Measurements from ENCODE around the gene BRIP1. TPM values are rescaled to one million over a fixed set of nuclear protein-coding genes. Genes with fewer than 3 reads are reported as not detected.
"Not testable (repeated sequence)": the region's sequence is repeated elsewhere in the genome, so short reads cannot be mapped to it uniquely, and the experiment has no call there.

BRIP1 gene
- total RNA-seq, 1 donor from 2014 or later = 4.3 TPM

GRCh38 chr17:61672140-61672539 is 191.2 kb downstream of the BRIP1 start:
- Mint-ChIP-seq H3K9me3 (ENCODE audit: low read depth) (peaks cover 6% of the 10 kb centered on the region), H3K4me3 (ENCODE audit: unreplicated experiment) (no peak overlapping the region), H3K27ac (ENCODE audit: unreplicated experiment) (no peak overlapping the region), H3K27me3 (ENCODE audit: low read depth) (no peaks in the 10 kb centered on the region), H3K36me3 (ENCODE audit: low read depth) (no peaks in the 10 kb centered on the region), H3K4me1 (ENCODE audit: low read depth) (no peaks in the 10 kb centered on the region)
- no peak for TF ChIP-seq CTCF (IDR thresholded peaks at IDR 0.05)
- DNase-seq (ENCODE audit: low spot score) = no peak

GRCh38 chr17:61670691-61671090 is 192.6 kb downstream of the BRIP1 start:
- Mint-ChIP-seq H3K27me3 (ENCODE audit: low read depth) (no peaks in the 10 kb centered on the region), H3K4me3 (ENCODE audit: unreplicated experiment) (no peak overlapping the region), H3K27ac (ENCODE audit: unreplicated experiment) (no peak overlapping the region), H3K4me1 (ENCODE audit: low read depth) (no peaks in the 10 kb centered on the region), H3K9me3 (ENCODE audit: low read depth) (peaks cover 6% of the 10 kb centered on the region), H3K36me3 (ENCODE audit: low read depth) (no peaks in the 10 kb centered on the region)
- TF ChIP-seq CTCF (IDR thresholded peaks at IDR 0.05) = no peak
- DNase-seq (ENCODE audit: low spot score) = no peak

- H3K36me3 Mint-ChIP-seq (ENCODE audit: low read depth) = peaks cover 2% of the 10 kb centered on the region
- TF ChIP-seq CTCF (IDR thresholded peaks at IDR 0.05) = no peak
- H3K27me3 Mint-ChIP-seq (ENCODE audit: low read depth) = no peaks in the 10 kb centered on the region
- no peaks in the 10 kb centered on the region for H3K4me1 Mint-ChIP-seq (ENCODE audit: low read depth)
- DNase-seq (ENCODE audit: low spot score) = no peak
- no peak overlapping the region for H3K27ac Mint-ChIP-seq (ENCODE audit: unreplicated experiment)
- H3K4me3 Mint-ChIP-seq (ENCODE audit: unreplicated experiment) = no peak overlapping the region
- peaks cover 4% of the 10 kb centered on the region for H3K9me3 Mint-ChIP-seq (ENCODE audit: low read depth)
Measured at GRCh38 chr17:61669522-61669921, 193.8 kb downstream of the BRIP1 start.

- no peaks in the 10 kb centered on the region for H3K27me3 Mint-ChIP-seq (ENCODE audit: low read depth)
- no peak for TF ChIP-seq CTCF (IDR thresholded peaks at IDR 0.05)
- H3K36me3 Mint-ChIP-seq (ENCODE audit: low read depth) = peaks cover 2% of the 10 kb centered on the region
- no peak overlapping the region for H3K4me3 Mint-ChIP-seq (ENCODE audit: unreplicated experiment)
- H3K9me3 Mint-ChIP-seq (ENCODE audit: low read depth) = no peaks in the 10 kb centered on the region
- no peaks in the 10 kb centered on the region for H3K4me1 Mint-ChIP-seq (ENCODE audit: low read depth)
- no peak for DNase-seq (ENCODE audit: low spot score)
- no peak overlapping the region for H3K27ac Mint-ChIP-seq (ENCODE audit: unreplicated experiment)
Measured at GRCh38 chr17:61668486-61668885, 194.8 kb downstream of the BRIP1 start.

GRCh38 chr17:61666406-61667088 is 196.8 kb downstream of the BRIP1 start:
- H3K4me1 Mint-ChIP-seq (ENCODE audit: low read depth); H3K9me3 Mint-ChIP-seq (ENCODE audit: low read depth); H3K27ac Mint-ChIP-seq (ENCODE audit: unreplicated experiment); H3K36me3 Mint-ChIP-seq (ENCODE audit: low read depth); H3K27me3 Mint-ChIP-seq (ENCODE audit: low read depth); H3K4me3 Mint-ChIP-seq (ENCODE audit: unreplicated experiment); DNase-seq (ENCODE audit: low spot score): not testable (repeated sequence)

GRCh38 chr17:61663310-61663709 is 200.0 kb downstream of the BRIP1 start:
- no peak for TF ChIP-seq CTCF (IDR thresholded peaks at IDR 0.05)
- H3K27ac Mint-ChIP-seq (ENCODE audit: unreplicated experiment) = no peak overlapping the region
- peaks cover 6% of the 10 kb centered on the region for H3K4me1 Mint-ChIP-seq (ENCODE audit: low read depth)
- no peak for DNase-seq (ENCODE audit: low spot score)
- no peaks in the 10 kb centered on the region for H3K9me3 Mint-ChIP-seq (ENCODE audit: low read depth)
- H3K4me3 Mint-ChIP-seq (ENCODE audit: unreplicated experiment) = no peak overlapping the region
- no peaks in the 10 kb centered on the region for H3K27me3 Mint-ChIP-seq (ENCODE audit: low read depth)
- peaks cover 2% of the 10 kb centered on the region for H3K36me3 Mint-ChIP-seq (ENCODE audit: low read depth)
